ENCODE results near the gene MTG1.

MTG1 gene, protein sequence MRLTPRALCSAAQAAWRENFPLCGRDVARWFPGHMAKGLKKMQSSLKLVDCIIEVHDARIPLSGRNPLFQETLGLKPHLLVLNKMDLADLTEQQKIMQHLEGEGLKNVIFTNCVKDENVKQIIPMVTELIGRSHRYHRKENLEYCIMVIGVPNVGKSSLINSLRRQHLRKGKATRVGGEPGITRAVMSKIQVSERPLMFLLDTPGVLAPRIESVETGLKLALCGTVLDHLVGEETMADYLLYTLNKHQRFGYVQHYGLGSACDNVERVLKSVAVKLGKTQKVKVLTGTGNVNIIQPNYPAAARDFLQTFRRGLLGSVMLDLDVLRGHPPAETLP

DNA sequence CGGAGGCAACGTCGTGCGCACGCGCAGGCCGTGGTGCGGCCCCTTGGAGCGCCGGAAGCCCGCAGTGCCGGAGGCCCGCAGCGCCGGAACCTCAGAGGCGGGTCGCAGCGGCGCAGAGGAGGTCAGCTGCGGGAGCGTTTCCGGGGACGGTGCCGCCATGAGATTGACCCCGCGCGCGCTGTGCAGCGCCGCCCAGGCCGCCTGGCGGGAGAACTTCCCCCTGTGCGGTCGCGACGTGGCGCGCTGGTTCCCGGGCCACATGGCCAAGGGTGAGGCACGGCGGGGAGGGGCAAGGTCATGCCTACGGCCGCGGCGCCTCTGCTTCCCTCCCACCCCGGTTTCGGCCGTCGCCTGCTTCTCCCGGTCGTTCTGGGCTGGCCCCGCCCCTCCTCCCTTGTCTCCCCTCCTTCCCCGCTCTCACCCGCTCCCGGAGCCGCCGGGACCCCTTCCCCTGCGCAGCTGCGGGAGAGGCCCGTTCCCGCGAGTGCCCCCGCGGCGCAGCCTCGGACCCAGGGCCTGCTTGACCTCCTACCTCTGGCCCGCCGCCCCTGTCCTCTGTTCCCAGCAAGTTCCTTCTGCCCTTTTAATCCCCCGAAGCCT is at the start of gene MTG1:
MTG1 (plus strand) TSS at position 94 of the 600 bp plus-strand sequence; CDS start at position 158, 64 bp downstream.
- peak; percentile 90 for DNase-seq (ENCODE audit: low read depth)

DNA sequence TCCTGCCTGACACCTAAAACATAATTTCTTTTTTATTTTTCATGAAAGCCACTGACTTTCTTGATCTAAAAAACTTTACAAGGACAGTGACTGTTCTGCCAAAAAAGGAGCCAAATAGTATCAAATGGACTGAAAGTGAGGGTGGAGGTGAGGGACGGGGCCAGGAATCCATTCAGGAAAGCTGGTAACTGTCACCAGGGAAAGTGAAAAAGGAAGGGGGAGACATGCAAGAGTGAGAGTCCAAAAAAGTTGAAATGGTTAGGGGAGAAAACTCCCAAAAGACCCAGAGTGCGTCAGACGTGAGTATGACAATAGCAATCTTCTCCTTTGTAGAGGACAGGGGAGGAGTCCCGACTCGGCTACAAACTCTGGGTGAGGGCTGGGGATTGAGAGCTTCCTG is 49.7 kb upstream of the MTG1 start:
- no peak for DNase-seq (ENCODE audit: low read depth)

DNA sequence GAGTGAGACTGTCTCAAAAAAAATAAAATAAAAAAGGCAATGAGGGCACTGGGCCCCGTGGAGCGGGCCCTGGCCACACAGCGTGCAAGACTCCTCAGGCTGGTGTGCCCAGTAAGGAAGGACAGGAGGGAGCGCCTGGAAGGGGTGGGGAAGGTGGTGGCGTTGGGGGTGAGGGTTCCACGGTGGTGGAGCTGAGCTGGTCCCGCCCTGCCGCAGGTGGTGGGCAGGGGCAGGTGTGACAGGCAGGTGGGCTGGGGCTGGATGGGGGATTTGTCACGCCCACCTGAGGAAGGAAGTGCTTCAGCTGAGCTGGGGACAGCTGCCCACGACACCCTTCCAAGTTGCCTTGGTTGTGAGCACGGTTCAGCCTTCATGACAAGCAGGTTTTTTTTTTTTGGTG is 47.5 kb upstream of the MTG1 start:
- no peak for DNase-seq (ENCODE audit: low read depth)

DNA sequence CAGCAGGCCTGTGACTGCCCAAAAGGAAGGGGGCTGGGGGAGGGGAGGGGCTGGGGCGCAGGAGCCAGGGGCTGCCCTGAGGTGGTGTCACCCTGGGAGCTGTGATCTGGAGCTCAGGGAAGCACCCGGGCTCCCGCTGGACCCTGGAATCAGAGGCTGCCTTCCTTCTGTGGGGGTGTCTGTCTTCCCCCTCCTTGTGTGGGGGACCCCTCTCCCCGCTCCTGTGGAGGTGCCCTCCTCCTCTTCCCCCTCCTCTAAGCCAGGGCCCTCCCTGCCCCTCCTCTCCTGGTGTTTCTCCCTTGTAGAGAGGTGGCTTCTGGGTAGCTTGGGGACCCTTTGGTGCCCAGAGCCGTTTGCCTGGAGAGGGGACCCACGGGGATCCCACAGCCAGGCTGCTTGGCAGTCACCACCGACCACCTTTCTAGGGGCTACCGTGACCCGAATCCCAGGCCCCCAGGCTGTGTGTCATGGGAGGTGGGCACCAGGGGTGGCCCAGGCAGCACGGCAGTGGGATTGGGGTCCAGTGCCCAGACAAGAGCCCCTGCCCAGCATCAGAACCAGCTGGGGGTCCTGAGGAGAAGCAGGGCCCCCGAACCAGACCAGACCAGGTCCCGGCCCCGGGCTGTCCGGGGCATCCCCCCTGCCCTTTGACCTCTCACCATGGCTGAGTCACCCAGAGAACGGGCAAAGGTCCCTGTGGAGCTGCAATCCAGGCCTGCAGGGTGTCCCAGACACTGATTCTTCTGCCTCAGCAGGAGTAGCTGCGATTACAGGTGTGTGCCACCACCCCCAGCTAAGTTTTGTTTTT is 46.0 kb upstream of the MTG1 start:
- DNase-seq (ENCODE audit: low read depth), result no peak

DNA sequence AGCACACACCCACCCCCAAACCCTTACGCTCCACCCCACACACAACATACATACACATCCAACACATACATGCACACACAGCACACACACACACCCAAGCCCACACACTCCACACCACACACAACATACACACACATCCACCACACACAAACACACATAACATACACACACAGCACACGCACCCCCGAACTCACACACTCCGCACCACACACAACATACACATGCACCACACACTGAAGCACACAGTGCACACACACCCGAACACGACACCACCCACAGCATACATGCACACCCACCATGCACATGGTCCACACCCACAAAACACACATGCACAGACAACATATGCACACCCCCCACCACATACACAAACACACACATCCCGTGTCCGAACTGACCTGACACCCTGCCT is 44.8 kb upstream of the MTG1 start:
- DNase-seq (ENCODE audit: low read depth), result no peak

DNA sequence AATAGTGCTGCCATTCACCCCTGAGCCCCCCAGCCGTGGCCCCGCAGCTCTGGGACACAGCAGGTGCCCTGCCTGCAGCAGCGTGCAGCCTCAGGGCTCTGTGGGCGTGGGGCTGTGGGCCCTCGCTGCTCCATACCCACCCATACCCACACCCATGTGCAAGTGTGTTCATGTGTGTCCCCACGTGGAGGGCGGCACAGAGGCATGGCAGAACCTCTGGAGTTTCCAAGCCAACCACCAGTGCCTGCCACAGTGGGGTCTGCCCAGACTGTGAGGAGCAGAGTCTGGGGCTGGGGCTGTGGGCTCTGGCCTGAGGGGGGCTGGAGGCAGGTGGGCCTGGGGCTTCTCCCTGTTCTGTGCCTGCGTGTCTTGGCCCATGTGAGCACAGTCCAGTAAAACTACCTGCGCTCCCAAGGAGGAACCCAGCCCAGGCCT is 44.4 kb upstream of the MTG1 start:
- no peak for DNase-seq (ENCODE audit: low read depth)

DNA sequence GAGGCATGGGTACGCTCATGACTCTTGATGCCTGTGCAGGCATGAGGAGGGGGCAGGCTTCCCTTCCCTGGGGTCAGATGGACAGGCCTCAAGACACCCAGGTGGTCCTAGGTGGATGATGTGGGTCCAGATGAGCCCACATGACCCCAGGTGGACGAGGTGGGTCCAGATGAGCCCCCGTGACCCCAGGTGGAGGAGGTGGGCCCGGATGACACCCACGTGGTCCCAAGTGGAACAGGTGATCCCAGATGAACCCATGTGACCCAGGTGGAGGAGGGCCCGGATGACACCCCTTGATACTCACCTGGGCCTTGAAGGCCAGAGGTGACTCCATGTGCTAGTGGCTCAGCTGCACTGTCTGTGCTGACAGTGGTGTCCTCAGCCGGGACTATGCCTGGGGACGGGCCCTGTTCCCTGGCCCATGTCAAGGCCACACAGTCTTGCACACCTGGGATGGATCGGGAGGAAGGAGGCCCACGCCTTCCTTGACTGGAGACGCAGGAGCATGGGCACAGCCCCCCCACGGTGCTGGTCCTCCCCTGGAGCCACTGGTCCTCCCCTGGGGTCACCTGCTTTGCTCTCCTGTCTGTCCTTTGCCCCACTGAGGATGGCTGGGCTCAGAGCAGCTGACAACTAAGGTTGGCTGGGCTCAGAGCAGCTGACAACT is 43.5 kb upstream of the MTG1 start:
- no peak for DNase-seq (ENCODE audit: low read depth)

DNA sequence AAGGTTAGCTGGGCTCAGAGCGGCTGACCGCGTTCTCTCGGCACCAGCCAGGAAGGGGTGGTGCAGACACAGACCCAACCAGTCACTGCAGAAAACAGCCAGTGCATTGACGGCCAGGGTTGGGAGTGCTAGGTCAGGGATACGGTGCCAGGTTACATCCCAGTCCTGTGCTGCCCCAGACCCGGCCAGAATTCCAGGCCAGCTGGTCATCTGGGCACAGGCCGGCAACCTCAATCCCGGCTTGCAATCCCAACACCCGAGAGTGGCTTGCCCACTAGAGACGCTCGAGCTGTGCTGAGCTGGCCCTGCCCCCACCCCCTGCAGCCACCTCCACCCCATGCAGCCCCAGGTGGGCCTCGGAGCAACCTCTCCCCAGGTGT is 43.0 kb upstream of the MTG1 start:
- DNase-seq (ENCODE audit: low read depth), result no peak

DNA sequence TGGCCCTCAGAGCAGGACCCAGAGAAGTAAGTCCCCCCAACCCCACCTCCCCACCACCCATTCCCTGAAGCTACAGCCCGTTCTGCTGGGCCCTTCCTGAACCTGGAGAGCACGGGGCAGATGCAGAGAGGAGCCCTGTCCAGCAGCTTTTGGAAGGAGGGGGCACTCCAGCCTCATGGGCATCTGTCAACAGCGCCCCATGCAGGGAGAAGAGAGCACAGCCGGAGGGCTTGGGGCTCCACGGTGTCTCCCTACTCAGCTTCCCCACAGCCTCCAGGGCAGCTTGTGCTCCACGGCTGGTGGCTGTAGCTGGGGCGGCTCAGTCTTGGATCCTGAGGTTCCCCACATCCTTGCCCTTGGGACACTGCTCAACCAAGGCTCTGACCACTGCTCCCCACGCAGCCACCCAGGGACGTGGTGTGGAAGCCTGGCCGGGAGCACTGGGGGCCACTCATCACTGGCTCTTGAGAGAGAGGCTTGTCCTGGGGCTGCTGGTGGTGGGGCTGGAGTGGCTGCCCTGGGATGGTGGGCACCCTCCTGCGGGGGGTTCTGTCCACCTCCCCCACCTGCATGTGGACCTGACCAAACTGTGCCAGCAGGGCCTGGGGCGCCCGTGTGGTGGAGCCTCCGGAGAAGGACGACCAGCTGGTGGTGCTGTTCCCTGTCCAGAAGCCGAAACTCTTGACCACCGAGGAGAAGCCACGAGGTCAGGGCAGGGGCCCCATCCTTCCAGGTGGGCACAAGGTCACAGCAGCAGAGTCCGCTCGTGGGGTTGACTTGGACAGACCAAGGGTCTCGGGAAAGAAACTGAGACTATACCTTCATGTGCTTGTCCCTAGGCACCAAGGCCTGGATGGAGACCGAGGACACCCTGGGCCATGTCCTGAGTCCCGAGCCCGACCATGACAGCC is 42.3 kb upstream of the MTG1 start:
- no peak for DNase-seq (ENCODE audit: low read depth)

DNA sequence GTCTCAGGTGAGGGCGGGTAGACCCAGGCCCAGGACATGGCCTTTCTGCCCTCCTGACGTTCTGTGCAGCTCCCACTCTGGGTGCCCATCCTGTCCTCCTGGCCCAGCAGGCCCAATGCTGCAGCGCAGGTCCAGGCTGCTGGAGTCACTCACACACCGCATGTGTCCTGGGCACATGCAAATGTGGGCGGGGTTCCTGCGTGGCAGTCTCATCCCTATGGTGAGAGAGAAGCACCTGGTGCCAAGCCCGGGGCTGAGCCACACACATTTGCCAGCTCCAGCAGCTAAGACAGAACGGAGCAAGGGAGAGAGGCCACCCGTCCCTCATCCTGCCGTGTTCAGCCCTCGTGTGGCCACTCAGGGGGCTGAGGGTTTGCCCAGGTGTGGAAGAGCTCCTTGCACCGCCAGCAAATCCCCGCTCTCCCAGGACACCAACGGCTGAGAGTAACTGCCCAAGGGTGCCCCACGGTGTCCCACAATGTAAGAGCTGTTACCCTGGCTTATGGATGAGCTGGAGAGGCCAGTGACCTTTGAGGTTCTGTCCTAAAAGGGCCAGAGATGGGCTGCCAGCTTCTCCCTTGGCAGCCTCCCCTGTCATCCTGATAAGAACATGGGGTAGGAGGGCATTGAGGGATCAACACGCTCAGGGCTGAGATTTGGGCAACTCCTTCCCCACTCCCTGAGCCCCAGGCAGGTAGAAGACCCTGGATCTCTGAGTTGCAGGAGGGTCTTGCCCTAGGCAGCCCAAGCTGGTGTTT is 40.6 kb upstream of the MTG1 start:
- DNase-seq (ENCODE audit: low read depth), result no peak

DNA sequence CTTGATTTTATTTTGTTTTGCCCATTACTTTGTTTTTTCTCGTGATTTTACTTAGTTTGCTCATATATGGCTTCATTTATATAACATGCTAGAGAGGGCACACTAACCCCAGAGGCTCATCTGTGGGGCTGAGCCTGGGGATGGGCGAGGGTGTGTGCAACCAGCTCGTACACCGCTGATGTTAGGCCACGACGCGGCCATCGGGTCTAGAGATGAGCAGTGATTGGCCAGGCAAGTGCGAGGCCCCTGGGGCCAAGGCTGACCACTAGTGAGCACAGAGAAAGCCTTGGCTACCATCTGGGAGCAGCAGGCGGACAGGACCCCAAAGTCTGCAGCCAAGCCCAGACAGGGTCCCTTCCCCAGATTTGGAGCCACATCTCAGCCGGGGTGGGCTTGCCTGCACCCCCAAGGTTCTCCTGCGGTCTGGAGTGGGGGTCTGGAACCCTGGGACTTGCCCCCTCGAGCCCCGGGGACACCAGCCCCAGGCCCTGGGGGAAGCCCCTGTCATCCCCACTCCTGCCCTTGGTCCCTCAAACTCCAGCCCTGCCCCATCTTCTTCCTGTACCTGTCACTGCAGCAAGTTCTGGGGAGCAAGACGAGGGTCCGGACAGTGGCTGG is 39.9 kb upstream of the MTG1 start:
- no peak for DNase-seq (ENCODE audit: low read depth)

DNA sequence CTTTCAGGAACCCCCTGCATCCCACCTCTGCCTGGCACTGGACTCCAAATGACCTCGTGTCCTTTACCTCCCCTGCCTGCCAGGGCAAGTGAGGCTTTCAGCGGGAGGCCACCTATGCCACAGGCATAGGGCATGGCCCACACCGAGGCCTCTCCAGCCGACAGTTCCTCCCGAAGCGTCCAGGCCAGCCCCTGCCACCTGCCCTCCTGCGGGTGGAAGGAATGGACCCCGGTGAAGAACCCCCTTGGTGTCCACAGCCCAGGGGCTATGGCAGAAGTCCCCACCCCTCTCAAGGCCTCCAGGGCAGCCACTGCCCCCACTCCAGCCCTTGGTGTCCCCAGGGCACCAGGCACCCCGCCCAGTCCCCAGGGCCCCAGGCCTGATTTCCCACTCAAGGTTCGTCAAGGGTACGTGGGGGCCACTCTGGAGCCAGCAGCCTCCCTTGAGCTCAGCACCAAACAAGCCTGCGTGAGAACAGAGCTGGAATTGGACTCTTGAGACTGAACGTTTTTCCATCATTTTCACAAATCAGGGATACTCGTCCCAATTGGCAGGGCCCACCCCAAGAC is 39.2 kb upstream of the MTG1 start:
- DNase-seq (ENCODE audit: low read depth), result no peak

DNA sequence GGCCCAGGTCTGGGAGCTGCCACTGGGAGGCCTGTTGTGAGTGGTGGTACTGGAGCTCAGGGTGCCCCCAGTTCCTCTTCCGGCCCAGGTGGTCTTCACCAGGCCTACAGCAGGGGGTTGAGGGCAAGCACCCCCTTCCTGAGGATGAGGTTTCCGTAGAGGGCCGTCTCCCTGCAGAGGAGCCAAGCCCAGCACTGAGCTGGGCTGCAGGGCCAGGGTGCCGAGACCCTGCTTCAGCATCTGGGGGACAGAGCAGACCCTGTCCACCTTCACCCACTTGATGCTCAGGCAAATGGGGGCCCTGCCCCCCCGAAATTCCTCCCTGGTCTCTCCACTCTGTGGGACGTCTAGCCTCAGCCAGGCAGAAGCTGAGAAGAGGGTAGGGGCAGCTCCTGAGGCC is 38.7 kb upstream of the MTG1 start:
- DNase-seq (ENCODE audit: low read depth), result no peak

DNA sequence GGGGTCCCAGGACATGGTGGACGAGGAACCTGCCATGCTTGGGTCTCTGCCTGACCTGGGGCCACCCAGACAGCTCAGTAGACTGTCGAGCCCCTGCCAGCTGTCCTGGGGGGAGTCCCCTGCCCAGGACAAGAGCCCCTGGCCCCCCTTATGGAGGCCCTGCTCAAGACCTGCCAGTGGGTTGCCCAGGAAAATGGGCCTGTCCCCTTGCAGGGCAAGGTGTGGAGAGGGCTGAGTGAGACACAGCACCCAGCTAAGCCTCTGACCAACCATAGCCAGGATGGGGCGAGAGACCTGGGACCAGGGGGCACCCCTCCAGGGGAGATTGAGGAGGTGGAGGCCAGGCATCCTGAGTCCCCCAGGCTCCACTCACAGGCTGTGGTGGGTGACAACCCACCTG is 38.0 kb upstream of the MTG1 start:
- no peak for DNase-seq (ENCODE audit: low read depth)

DNA sequence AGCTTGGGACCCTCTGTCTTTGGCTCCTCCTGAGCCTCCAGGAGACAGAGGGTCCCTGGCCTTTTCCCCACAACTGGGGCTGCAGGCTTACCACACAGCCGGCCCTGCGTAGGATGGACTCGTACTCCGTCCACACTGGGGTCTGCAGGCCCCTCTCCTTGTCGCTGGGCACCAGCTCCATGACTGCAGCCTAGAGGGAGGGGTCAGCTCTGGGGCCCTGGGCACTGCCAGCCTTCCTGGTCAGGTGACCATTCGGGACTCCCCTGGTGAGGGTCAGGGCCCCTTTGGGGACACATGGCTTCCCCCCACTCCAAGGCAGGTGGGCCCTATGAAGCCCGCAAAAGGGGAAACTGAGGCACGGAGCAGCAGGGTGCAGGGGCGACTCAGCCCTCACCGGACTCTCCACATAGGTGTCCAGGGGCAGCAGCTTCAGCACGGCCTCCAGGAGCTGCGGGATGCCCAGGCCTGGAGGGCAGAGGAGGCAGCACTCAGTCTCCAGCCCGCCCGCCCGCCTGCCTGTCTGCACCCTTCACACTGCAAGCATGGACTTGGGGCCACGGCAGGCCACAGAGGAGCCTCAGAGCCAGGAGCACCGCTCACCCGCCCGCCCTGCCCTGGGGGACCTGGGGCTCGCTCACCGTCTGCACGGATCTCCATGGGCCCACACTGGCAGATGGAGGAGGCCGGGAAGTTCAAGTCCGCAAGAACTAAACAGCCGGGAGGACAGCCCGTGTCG is 37.2 kb upstream of the MTG1 start:
- DNase-seq (ENCODE audit: low read depth), result no peak

DNA sequence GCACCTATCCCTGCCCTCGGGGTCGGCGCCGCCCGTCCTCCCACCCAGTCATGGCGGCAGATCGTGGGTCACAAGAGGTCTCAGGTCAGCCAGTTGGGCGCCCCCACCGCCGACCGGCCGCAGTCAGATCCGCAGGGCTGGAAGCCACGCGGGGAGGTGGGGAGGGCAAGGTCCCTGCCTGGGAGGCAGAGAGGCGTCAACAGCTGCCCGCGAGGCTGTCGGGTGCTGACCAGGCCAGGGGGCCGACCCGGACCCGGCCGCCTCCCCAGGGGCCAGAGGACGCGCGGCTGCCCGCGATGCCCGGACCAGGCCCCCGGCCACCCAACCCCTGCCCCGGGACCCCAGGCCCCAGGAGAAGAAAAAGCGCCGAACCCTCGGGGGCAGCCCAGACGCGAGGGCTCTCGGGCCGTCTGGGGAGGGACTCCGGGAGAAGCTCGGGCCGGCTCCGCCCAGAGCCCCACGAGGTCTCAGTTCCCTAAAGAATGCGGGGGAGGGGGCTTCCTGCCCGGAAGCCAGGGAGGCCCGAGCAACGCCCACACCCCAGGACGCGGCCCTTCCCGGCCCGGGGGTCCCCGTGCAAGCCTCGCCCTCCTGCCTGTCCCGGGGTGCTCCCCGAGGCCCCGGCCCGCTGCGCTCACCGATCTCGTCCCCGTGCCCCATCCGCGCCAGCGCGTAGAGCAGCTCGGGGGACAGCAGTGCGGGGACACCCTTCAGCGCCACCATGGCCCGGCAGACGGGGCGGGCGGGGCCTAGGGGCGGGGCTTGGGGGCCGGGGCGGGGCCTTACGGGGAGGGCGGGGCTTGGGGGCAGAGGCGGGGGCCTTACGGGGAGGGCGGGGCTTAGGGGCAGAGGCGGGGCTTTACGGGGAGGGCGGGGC is 36.4 kb upstream of the MTG1 start, which contains the start of gene FUOM:
FUOM (minus strand) TSS at position 735 of the 877 bp plus-strand sequence; CDS start at position 723, 12 bp downstream.
- peak; percentile 41 for DNase-seq (ENCODE audit: low read depth)

DNA sequence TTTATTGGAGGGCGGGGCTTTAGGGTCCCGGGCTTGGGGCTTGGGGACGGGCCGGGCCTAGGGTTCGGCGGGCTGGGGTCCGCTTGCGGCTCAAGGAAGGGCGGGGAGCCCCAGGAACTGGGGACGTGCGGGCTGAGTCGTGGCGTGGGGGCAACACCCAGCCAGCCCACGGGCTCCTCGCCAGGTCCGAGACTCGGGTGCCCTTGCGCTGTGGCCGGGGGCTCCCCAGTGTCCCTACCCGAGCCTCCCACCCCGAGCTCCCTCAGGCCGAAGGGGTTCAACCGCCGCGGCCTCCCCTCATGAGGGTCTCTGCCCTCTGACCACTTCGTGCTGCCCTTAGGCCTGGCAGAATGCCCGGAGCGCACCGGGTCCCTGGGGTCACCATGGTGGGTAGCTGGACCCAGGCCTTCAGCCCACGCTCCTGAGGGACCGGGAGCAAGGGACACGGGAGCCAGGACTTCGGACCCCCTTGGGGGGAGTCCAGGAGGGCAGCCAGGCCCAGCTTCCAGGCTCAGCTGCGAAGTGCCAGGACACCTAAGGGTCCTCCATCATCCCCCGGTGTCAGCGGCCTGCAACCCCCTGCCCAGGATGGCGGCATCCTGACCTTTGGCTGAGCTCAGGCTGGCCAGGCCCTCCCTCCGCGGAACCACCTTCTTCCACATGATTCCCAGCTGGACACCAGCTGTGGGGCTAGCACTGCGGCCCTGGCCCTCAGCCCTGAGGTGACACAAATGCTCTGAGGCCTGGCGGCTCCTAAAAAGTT is 35.6 kb upstream of the MTG1 start:
- DNase-seq (ENCODE audit: low read depth), result no peak

All from iris pigment epithelial cell (primary cell).